ENCODE data around the gene PGS1.
"Not testable (repeated sequence)": the region's sequence is repeated elsewhere in the genome, so short reads cannot be mapped to it uniquely, and the experiment has no call there.

Gene PGS1

GRCh38 chr17:78378225-78379130, at the start of gene PGS1:
PGS1 (plus strand) TSS chr17:78378649; CDS start chr17:78378666, 17 bp downstream.
- DNase-seq (ENCODE audit: low read depth), result no peak

- DNase-seq (ENCODE audit: low read depth), result no peak
Observed at GRCh38 chr17:78329263-78330059, 49.0 kb upstream of the PGS1 start.

DNA sequence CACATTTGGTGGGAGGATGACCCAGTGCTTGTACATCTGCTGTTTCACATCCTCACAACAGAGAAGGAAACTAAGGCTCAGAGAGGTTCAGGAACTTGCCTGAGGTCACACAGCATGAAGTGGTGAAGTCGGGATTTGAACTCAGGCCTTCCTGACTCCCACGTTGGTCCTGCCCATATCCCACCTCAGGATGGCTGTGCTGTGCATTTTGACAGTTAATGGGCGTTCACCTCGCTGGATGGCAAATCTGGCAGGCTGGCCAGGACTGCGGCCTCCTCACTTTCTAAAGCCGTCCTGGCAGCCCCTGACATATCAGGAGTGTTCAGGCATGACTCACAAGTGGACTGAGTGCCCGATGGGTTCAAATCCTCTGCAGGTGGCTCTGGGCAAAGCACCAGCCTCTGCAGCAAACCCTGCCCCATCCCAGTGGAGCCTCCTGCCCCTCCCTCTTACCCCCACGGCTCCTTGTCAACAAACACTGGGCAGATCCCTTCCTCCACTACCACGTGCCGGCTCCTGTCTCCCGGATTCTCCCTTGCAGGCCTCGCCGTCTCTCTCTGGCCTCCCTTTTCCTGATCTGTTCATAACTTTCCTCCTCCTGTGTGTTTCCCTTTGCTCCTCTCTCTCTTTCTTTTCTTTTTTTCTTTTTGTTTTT, 47.8 kb upstream of the PGS1 start:
- DNase-seq (ENCODE audit: low read depth), result no peak

DNA sequence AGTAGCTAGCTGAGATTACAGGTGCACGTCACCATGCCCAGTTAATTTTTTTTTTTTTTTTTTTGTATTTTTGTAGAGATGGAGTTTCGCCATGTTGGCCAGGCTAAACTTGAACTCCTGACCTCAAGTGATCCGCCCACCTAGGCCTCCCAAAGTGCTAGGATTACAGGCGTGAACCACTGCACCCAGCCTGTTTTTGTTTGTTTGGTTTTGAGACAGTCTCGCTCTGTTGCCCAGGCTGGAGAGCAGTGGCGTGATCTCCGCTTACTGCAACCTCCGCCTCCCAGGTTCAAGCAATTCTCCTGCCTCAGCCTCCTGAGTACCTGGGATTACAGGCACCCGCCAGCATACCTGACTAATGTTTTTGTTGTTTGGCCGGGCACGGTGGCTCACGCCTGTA, 47.1 kb upstream of the PGS1 start:
- not testable (repeated sequence) for DNase-seq (ENCODE audit: low read depth)

GRCh38 chr17:78332991-78333390, 45.5 kb upstream of the PGS1 start:
- no peak for DNase-seq (ENCODE audit: low read depth)

DNA sequence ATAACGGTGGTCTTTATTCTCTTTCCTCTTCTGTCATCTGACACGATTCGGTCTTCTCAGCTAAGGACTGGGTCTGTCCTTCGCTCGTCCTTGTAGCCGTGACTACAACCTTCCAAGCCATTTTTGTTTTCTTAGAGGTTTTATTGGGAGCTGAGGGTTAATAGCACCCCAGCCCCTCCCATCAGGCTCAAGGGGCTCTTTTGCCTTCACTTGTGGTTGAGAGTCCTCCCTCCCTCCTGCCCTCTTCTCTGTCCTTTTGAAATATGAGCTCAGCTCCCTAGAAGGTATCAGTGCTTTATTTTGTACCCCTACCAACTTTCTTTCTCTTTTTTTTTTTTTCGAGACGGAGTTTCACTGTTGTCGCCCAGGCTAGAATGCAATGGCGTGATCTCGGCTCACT, 43.2 kb upstream of the PGS1 start:
- DNase-seq (ENCODE audit: low read depth), result no peak

GRCh38 chr17:78337244-78338109, 41.0 kb upstream of the PGS1 start:
- no peak for DNase-seq (ENCODE audit: low read depth)

GRCh38 chr17:78338486-78339259, 39.8 kb upstream of the PGS1 start:
- no peak for DNase-seq (ENCODE audit: low read depth)

DNA sequence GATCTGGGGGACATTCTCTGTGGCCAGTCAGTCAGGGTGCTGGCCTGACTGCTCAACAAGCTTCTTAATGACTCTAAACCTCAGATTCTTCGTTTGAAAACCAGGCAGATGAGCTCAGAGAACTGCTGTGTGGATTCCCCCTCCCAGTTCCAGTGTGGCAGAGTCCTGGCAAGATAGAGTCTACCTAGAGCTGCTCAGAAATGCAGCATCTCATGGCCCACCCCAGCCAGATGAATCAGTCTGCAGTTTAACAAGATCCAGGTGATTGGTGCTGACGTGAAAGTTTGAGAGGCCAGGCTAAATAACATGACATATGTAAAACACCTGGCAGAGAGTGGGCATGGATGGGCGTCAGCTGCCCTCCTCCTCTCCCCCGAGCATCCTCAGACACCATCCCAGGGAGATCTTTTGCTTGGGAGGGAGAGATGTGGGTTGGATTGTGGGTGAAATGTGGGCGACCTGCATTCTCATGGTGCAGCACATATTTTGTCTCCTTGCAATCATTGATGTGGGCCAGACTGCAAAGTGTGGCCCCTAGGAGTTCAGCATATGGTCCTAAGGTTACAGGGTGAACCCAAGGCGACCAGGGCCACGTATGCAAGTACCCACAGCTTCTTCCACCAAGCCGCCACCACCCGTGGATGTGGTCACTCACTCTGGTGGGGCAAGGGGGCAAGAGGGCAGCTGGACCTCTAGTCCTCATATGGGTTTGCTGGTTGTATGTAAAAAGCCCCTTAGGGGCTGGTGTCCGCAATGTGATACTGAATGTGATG, 38.1 kb upstream of the PGS1 start:
- DNase-seq (ENCODE audit: low read depth), result no peak

GRCh38 chr17:78341559-78342448, 36.6 kb upstream of the PGS1 start:
- no peak for DNase-seq (ENCODE audit: low read depth)

DNA sequence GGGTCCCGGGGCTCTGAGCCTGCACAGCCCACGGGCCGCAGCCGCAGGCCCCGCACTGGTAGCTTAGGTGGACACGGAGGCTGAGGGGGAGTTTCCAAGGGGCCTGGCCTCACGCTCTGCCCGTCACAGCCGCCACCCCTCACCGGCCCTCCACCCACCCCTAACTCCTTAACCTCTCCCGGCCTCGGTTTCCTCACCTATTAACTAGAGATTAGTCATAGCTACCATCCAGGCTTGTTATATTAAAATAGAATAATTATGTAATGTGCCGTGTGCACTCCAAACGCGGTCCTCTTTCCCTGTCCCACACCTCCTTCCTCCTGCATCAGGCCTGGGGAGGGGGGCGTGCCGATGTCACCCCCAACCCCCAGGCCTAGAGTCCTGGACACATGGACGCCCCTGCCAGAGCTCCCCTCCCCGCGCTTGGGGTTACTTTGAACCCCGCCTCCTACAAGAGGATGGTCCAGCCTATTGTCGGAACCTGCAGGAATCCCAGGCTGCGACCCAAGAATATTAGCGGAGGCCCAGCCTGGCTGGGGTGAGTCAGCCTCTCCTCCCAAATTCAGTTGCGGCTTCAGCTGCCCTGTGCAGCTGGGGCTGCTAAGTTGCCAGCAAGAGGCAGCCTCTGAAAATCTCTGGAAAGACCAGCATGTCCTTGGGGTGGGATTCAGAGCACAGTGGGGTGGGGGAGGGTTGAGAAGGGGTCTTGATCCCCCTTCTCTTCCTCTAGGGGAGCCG, 35.8 kb upstream of the PGS1 start:
- no peak for DNase-seq (ENCODE audit: low read depth)

DNA sequence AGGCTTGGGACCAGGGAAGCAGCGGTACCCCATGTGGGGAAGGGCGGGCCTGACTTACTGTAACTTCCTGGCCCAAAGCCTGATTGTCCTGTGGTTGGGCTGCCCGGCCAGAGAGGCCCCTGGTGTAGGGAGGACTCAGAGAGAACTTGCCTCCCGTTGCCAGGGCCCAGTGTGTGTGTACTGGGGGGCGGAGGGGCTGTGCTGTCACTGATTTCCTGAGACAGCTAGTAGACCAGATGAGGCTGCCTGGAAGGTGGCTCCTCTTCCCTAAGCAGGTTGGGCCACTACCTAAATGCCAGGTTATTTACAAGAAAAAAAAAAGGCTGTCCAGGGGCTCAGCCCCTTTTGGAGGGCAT, 35.3 kb upstream of the PGS1 start:
- DNase-seq (ENCODE audit: low read depth), result no peak

GRCh38 chr17:78343543-78344201, 34.8 kb upstream of the PGS1 start:
- DNase-seq (ENCODE audit: low read depth), result no peak

- DNase-seq (ENCODE audit: low read depth), result no peak
Observed at GRCh38 chr17:78344666-78345065, 33.8 kb upstream of the PGS1 start.

DNA sequence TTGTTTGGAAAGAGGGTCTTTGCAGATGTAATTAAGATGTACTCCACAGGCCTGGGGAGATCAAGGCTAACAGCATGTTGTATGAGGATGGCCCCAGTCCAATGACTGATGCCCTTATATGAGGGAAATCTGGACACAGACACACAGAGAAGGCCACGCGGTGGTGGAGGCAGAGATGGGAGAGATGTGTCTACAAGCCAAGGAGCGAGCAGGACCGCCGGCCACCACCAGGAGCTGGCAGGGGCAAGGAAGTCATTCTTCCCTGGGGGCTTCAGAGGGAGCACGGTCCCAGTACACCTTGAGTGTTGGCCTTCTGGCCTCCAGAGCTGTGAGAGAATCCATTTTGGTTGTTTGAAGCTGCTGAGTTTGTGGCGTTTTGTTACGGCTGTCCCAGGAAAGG, 33.3 kb upstream of the PGS1 start:
- no peak for DNase-seq (ENCODE audit: low read depth)

GRCh38 chr17:78345791-78346494, 32.5 kb upstream of the PGS1 start:
- DNase-seq (ENCODE audit: low read depth), result no peak

DNA sequence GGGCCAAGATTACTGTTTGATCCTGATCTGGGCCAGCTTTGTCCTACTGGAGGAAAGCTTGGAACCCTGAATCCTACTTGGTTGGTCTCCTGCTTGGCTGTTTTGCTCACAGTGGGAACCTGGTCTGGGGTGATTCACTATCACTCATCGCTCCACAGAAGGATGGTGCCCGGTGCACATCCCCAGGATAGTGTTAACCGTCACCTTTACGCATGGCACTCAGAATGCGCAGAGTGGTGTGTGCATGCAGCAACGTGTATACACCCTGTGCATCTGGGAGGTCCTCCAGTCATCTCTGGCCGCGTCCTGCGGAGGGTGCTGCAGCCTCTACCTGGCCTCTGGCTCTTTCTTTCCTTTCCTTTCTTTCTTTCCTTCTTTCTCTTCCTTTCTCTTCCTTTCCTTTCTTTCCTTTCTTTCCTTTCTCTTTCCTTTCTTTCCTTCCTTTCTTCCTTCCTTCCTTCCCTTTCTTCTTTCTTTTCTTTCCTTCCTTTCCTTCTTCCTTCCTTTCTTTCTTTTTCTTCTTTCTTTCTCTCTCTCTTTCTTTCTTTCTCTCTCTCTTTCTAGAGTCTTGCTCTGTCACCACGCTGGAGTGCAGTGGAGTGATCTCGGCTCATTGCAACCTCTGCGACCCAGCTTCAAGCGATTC, 31.7 kb upstream of the PGS1 start:
- DNase-seq (ENCODE audit: low read depth), result no peak

Data from HS-27A (cell line).